OCI-LY1 (cell line): ENCODE measurements around the gene CD200.

Experiments used
- EZH2 ChIP-seq: fragments of 200-600 bp; sonication (generic), shearing (Covaris generic); IDR thresholded peaks from 2 replicates; pipeline ENCODE4 v1.8.0; 2017; ENCODE audit warnings: borderline replicate concordance, mixed run types, mild to moderate bottlenecking, antibody characterized with exemption, low read length, moderate library complexity, mixed read lengths
- TF ChIP-seq, protein P1 (sequence below): fragments of 200-600 bp; sonication (generic), shearing (Covaris generic); IDR thresholded peaks from 2 replicates; pipeline ENCODE4 v1.5.1; 2017; ENCODE audit warnings: mild to moderate bottlenecking, antibody characterized with exemption, low read length, moderate library complexity, mixed read lengths

DNA sequence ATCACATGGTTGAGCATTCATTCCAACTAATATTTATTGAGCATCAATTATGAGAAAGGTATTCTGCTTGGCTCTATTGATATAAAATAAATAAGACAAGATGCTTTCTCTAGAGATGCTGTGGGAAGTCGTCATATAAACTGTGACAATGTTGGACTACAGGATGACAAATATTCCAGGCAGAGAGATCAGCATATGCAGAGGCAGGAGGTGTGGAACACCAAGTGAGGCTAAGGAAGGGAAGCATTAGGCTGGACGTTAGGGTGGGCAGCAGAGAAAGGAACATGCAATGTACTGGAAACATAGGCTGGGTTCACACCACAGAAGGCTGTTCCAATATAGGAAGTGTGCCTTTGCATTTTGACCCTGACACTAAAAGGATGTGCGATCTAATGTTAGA, 38.6 kb downstream of the CD200 start:
- TF ChIP-seq, protein P1, sequence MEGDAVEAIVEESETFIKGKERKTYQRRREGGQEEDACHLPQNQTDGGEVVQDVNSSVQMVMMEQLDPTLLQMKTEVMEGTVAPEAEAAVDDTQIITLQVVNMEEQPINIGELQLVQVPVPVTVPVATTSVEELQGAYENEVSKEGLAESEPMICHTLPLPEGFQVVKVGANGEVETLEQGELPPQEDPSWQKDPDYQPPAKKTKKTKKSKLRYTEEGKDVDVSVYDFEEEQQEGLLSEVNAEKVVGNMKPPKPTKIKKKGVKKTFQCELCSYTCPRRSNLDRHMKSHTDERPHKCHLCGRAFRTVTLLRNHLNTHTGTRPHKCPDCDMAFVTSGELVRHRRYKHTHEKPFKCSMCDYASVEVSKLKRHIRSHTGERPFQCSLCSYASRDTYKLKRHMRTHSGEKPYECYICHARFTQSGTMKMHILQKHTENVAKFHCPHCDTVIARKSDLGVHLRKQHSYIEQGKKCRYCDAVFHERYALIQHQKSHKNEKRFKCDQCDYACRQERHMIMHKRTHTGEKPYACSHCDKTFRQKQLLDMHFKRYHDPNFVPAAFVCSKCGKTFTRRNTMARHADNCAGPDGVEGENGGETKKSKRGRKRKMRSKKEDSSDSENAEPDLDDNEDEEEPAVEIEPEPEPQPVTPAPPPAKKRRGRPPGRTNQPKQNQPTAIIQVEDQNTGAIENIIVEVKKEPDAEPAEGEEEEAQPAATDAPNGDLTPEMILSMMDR, result no peak
- no peak for TF ChIP-seq EZH2
